NCI-H748 treated with DMSO at 0.1 percent for 48 hours (cell line): ENCODE data around the gene STYX.
A peak's percentile ranks its signal among the peaks of the same experiment; 100 is the strongest.

Experiments
- DNase-seq: peaks from one replicate; lab custom pipeline; 2025; lab: John Stamatoyannopoulos, UW

STYX gene

GRCh38 chr14:52729925-52730708 is at the start of gene STYX:
Gene STYX (plus strand): TSS chr14:52730166. CDS start chr14:52730475, 309 bp downstream.
- peak; percentile 93 for DNase-seq

GRCh38 chr14:52683985-52684520 is 45.9 kb upstream of the STYX start:
- DNase-seq, result no peak

- DNase-seq, result no peak
These were observed 43.8 kb upstream of the STYX start for GRCh38 chr14:52686176-52686575.

GRCh38 chr14:52690983-52691760 is 38.8 kb upstream of the STYX start:
- no peak for DNase-seq

- DNase-seq, result no peak
These were observed 37.6 kb upstream of the STYX start for GRCh38 chr14:52692248-52692962.

GRCh38 chr14:52693036-52693435 is 36.9 kb upstream of the STYX start:
- DNase-seq, result no peak

GRCh38 chr14:52693532-52693931 is 36.4 kb upstream of the STYX start:
- DNase-seq, result no peak

- DNase-seq, result peak; percentile 23
These were observed 35.0 kb upstream of the STYX start for GRCh38 chr14:52694761-52695480.

GRCh38 chr14:52695481-52696091 is 34.4 kb upstream of the STYX start, which contains the start of gene ERO1A:
Gene ERO1A (minus strand): TSS chr14:52695558. CDS start chr14:52695481, 77 bp downstream.
- DNase-seq, result peak; percentile 66

GRCh38 chr14:52700701-52701172 is 29.2 kb upstream of the STYX start:
- DNase-seq, result peak; percentile 7

GRCh38 chr14:52701223-52701622 is 28.7 kb upstream of the STYX start:
- DNase-seq, result no peak

GRCh38 chr14:52703225-52703624 is 26.7 kb upstream of the STYX start:
- DNase-seq, result no peak

GRCh38 chr14:52703664-52704063 is 26.3 kb upstream of the STYX start:
- no peak for DNase-seq

GRCh38 chr14:52706286-52706685 is 23.7 kb upstream of the STYX start:
- no peak for DNase-seq

GRCh38 chr14:52706724-52707706 is 23.0 kb upstream of the STYX start, which contains the start of gene PSMC6:
Gene PSMC6 (plus strand): TSS chr14:52707200. CDS start chr14:52707220, 20 bp downstream.
- peak; percentile 91 for DNase-seq

GRCh38 chr14:52711666-52712065 is 18.3 kb upstream of the STYX start:
- DNase-seq, result no peak

- no peak for DNase-seq
These were observed 13.8 kb upstream of the STYX start for GRCh38 chr14:52716155-52716554.

- DNase-seq, result no peak
These were observed 6.2 kb upstream of the STYX start for GRCh38 chr14:52723514-52724359.

- no peak for DNase-seq
These were observed 5.7 kb upstream of the STYX start for GRCh38 chr14:52724360-52724644.
